ENCODE results near the gene NNAT.

NNAT gene

GRCh38 chr20:37562695-37563480 lies 41.8 kb downstream of the NNAT start:
- H3K27ac ChIP-seq = no peak overlapping the region
- TF ChIP-seq ZFX (IDR thresholded peaks at IDR 0.05) (no peak), CTCF (conservative IDR thresholded peaks at IDR 0.05) (no peak)

GRCh38 chr20:37564016-37564387 lies 43.0 kb downstream of the NNAT start:
- H3K27ac ChIP-seq = no peak overlapping the region
- TF ChIP-seq CTCF (conservative IDR thresholded peaks at IDR 0.05) (0 out of 2 replicates have a peak, but pooled peaks have one; percentile 42), ZFX (IDR thresholded peaks at IDR 0.05) (no peak)

GRCh38 chr20:37564388-37565133 lies 43.5 kb downstream of the NNAT start:
- TF ChIP-seq CTCF (conservative IDR thresholded peaks at IDR 0.05) (peak; percentile 99), ZFX (IDR thresholded peaks at IDR 0.05) (no peak)
- H3K27ac ChIP-seq = no peak overlapping the region

GRCh38 chr20:37565134-37565811 lies 44.2 kb downstream of the NNAT start:
- H3K27ac ChIP-seq = no peak overlapping the region
- TF ChIP-seq CTCF (conservative IDR thresholded peaks at IDR 0.05) (no peak), ZFX (IDR thresholded peaks at IDR 0.05) (no peak)

GRCh38 chr20:37566590-37567330 lies 45.7 kb downstream of the NNAT start:
- TF ChIP-seq ZFX (IDR thresholded peaks at IDR 0.05) (no peak), CTCF (conservative IDR thresholded peaks at IDR 0.05) (no peak)

GRCh38 chr20:37567331-37567665 lies 46.2 kb downstream of the NNAT start:
- H3K27ac ChIP-seq = no peak overlapping the region
- no peak for TF ChIP-seq CTCF (conservative IDR thresholded peaks at IDR 0.05)
- no peak for TF ChIP-seq ZFX (IDR thresholded peaks at IDR 0.05)

More at GRCh38 chr20:37566590-37567330, 45.7 kb downstream of the NNAT start:
- H3K27ac ChIP-seq = no peak overlapping the region
